Hepatocyte (in vitro differentiated cells): Measurements from ENCODE around the gene HHIPL2. TPM values are rescaled to one million over a fixed set of nuclear protein-coding genes. Genes with fewer than 3 reads are reported as not detected.

Experiments used
- DNase-seq: peaks from one replicate; pipeline ENCODE4 v3.0.0-alpha.2; 2016; ENCODE audit warnings: low spot score
- H2AFZ ChIP-seq: fragments of 200-600 bp; sonication (generic); 2 replicates; pipeline ENCODE4 v1.6.0; 2016; ENCODE audit warnings: antibody characterized with exemption, mild to moderate bottlenecking
- H3K27ac ChIP-seq: fragments of 200-600 bp; sonication (generic); 2 replicates; pipeline ENCODE4 v1.5.1; 2016; ENCODE audit warnings: mild to moderate bottlenecking
- H3K27me3 ChIP-seq: fragments of 200-600 bp; sonication (generic); 2 replicates; pipeline ENCODE4 v1.6.1; 2016
- H3K36me3 ChIP-seq: fragments of 200-600 bp; sonication (generic); replicated peaks from 2 replicates; pipeline ENCODE4 v1.5.1; 2016; ENCODE audit warnings: low read depth; ENCODE audit not compliant: insufficient read depth
- H3K4me1 ChIP-seq: fragments of 200-600 bp; sonication (generic); 2 replicates; pipeline ENCODE4 v1.5.1; 2016; ENCODE audit warnings: mild to moderate bottlenecking, moderate library complexity; ENCODE audit not compliant: insufficient read depth
- H3K4me2 ChIP-seq: fragments of 200-600 bp; sonication (generic); 2 replicates; pipeline ENCODE4 v1.6.0; 2016
- H3K4me3 ChIP-seq: fragments of 200-600 bp; sonication (generic); 2 replicates; pipeline ENCODE4 v1.5.1; 2016; ENCODE audit warnings: mild to moderate bottlenecking
- H3K79me2 ChIP-seq: fragments of 200-600 bp; sonication (generic); 2 replicates; pipeline ENCODE4 v1.6.0; 2017; ENCODE audit warnings: mild to moderate bottlenecking
- H3K9me2 ChIP-seq: fragments of 200-600 bp; sonication (generic); replicated peaks from 2 replicates; pipeline ENCODE4 v1.6.0; 2017; ENCODE audit warnings: mild to moderate bottlenecking; ENCODE audit not compliant: insufficient read depth
- H3K9me3 ChIP-seq: fragments of 200-600 bp; sonication (generic); 2 replicates; pipeline ENCODE4 v1.5.1; 2016; ENCODE audit warnings: low read depth, mild to moderate bottlenecking
- H4K20me1 ChIP-seq: fragments of 200-600 bp; sonication (generic); 2 replicates; pipeline ENCODE4 v1.6.0; 2016; ENCODE audit warnings: mild to moderate bottlenecking; ENCODE audit not compliant: insufficient read depth, poor library complexity, severe bottlenecking
- EZH2 ChIP-seq: fragments of 200-600 bp; sonication (generic); IDR thresholded peaks from 2 replicates; pipeline ENCODE4 v1.6.1; 2016; ENCODE audit warnings: antibody characterized with exemption, mild to moderate bottlenecking, borderline replicate concordance
- EZH2phosphoT487 ChIP-seq: fragments of 200-600 bp; sonication (generic); IDR thresholded peaks from one replicate; pipeline ENCODE4 v1.6.1; 2018; ENCODE audit warnings: antibody characterized with exemption, mild to moderate bottlenecking, low read depth, moderate library complexity; ENCODE audit not compliant: unreplicated experiment, severe bottlenecking
- WGBS: methylation state at CpG from one replicate; pipeline ENCODE4 v1.1.6; 2016; ENCODE audit warnings: low lambda C conversion rate; ENCODE audit errors: missing lambda C conversion rate; 5-methylcytosine and 5-hydroxymethylcytosine counted together
- polyA plus RNA-seq: library from polyadenylated mRNA; unstranded; fragments of >200 nt; fragmentation: Nextera tagmentation; extraction: Ambion mirVana; gene quantifications from 2 replicates; pipeline ENCODE4 v1.2.1, GENCODE V29; 2016
- total RNA-seq: library from RNA; depleted of rRNA; stranded (reverse); fragments of >200 nt; gene quantifications from 2 replicates; pipeline ENCODE4 v1.2.3, GENCODE V29; 2014
- TF ChIP-seq, protein P1 (sequence below): fragments of 200-600 bp; sonication (generic); IDR thresholded peaks from 2 replicates; pipeline ENCODE4 v1.5.1; 2016; ENCODE audit warnings: antibody characterized with exemption, mild to moderate bottlenecking; ENCODE audit not compliant: poor library complexity

The HHIPL2 gene
- total RNA-seq (0.20 and 0.23 TPM in 2 replicates), polyA plus RNA-seq (0.37 and 0.99 TPM in 2 replicates)

DNA sequence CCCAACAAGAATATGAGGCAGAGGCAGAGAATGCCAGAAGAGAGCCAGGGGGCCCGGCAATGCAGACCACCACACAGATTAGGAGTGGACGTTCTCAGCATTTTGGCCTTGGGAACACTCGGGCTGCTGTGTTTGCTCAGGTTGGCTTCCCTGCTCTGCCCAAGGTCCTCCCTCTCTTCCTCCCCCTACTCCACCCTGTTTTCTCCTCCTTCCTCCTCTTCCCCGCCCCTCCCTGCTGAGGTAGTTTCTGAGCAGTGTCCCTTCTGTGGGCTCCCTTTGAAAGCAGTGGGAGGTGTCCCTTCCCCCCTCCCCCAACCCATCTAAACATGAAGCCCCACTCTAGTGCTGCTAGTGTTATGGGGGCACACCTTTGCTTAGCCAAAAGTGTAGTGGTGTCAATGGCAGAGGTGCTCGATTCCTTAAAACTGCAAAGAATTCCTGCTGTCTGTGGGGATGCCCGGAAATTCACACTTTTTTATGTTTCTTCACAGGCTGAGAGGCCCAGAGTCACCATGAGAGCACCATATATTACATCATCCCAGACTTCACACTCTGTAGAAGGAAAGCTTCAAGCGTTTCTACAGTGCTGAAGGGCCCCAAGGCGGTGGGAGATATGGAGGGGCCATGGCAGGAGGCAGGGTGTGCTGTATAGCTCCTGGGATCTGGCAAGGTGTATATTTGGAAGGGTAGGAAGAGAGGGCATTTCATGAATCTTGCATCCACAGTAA is at the start of gene HHIPL2:
TSS of gene HHIPL2 (minus strand) at position 161 of the 728 bp plus-strand sequence. CDS start at position 101, 60 bp downstream.
- H4K20me1 ChIP-seq = no peaks in the 10 kb centered on the region
- no peak within 1 kb of the TSS for H2AFZ ChIP-seq
- DNase-seq = no peak
- peak within 1 kb of the TSS; percentile 16 for H3K27ac ChIP-seq
- TF ChIP-seq EZH2 (no peak), EZH2phosphoT487 (no peak)
- TF ChIP-seq, protein P1, sequence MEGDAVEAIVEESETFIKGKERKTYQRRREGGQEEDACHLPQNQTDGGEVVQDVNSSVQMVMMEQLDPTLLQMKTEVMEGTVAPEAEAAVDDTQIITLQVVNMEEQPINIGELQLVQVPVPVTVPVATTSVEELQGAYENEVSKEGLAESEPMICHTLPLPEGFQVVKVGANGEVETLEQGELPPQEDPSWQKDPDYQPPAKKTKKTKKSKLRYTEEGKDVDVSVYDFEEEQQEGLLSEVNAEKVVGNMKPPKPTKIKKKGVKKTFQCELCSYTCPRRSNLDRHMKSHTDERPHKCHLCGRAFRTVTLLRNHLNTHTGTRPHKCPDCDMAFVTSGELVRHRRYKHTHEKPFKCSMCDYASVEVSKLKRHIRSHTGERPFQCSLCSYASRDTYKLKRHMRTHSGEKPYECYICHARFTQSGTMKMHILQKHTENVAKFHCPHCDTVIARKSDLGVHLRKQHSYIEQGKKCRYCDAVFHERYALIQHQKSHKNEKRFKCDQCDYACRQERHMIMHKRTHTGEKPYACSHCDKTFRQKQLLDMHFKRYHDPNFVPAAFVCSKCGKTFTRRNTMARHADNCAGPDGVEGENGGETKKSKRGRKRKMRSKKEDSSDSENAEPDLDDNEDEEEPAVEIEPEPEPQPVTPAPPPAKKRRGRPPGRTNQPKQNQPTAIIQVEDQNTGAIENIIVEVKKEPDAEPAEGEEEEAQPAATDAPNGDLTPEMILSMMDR = no peak
- no peaks in the 10 kb centered on the region for H3K79me2 ChIP-seq
- H3K9me3 ChIP-seq = no peaks in the 10 kb centered on the region
- peaks cover 9% of the 10 kb centered on the region for H3K4me1 ChIP-seq
- 65% methylated on average over 8 of the region's 8 CpGs for WGBS
- H3K36me3 ChIP-seq = no peaks in the 10 kb centered on the region
- H3K4me2 ChIP-seq = peak within 1 kb of the TSS; percentile 35
- H3K4me3 ChIP-seq = no peak within 1 kb of the TSS
- H3K27me3 ChIP-seq = no peaks in the 10 kb centered on the region
- no peaks in the 10 kb centered on the region for H3K9me2 ChIP-seq

DNA sequence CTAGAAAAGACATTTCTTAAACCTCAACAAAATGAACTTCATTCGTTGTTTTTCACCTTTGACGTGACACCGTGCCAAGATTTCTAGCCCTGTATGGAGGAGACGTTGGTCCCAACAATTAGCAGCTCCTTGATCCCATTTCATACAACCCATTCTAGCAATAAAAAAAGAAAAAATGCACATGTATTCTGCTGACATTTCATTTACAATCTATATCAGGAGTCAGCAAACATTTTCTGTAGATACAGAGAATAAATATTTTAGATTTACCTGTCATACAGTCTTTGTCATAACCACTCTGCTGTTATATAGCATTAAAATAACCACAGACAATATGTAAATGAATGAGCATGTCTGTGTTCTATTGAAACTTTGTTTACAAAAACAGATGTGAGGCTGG is 48.8 kb upstream of the HHIPL2 start:
- Histone ChIP-seq H3K27ac (no peak overlapping the region), H3K4me2 (no peak overlapping the region), H3K9me2 (no peaks in the 10 kb centered on the region), H4K20me1 (no peaks in the 10 kb centered on the region), H3K79me2 (no peaks in the 10 kb centered on the region), H3K4me3 (no peak overlapping the region), H2AFZ (no peak overlapping the region), H3K4me1 (no peaks in the 10 kb centered on the region), H3K36me3 (no peaks in the 10 kb centered on the region), H3K27me3 (no peaks in the 10 kb centered on the region), H3K9me3 (peaks cover 6% of the 10 kb centered on the region)
- TF ChIP-seq EZH2phosphoT487 (no peak), EZH2 (no peak)
- TF ChIP-seq, protein P1 = no peak
- 84% methylated on average over 4 of the region's 4 CpGs for WGBS
- no peak for DNase-seq

- Histone ChIP-seq H3K36me3 (no peaks in the 10 kb centered on the region), H4K20me1 (no peaks in the 10 kb centered on the region), H2AFZ (no peak overlapping the region), H3K4me3 (no peak overlapping the region), H3K4me2 (no peak overlapping the region), H3K9me2 (no peaks in the 10 kb centered on the region), H3K27ac (no peak overlapping the region), H3K4me1 (peaks cover 5% of the 10 kb centered on the region), H3K27me3 (no peaks in the 10 kb centered on the region), H3K9me3 (peaks cover 6% of the 10 kb centered on the region), H3K79me2 (no peaks in the 10 kb centered on the region)
- DNase-seq = no peak
- WGBS = 87% methylated on average over 3 of the region's 3 CpGs
- TF ChIP-seq EZH2 (no peak), EZH2phosphoT487 (no peak)
- TF ChIP-seq, protein P1 = no peak
Observed at GRCh38 chr1:222594789-222595188, 46.9 kb upstream of the HHIPL2 start.
